ENCODE results near the gene VCAM1. TPM values are rescaled to one million over a fixed set of nuclear protein-coding genes. Genes with fewer than 3 reads are reported as not detected.
"Not testable (repeated sequence)": the region's sequence is repeated elsewhere in the genome, so short reads cannot be mapped to it uniquely, and the experiment has no call there.

The VCAM1 gene
- total and polyA plus RNA-seq, 5 experiments from 2014 or later: 1.6 TPM; not detected in 4

DNA sequence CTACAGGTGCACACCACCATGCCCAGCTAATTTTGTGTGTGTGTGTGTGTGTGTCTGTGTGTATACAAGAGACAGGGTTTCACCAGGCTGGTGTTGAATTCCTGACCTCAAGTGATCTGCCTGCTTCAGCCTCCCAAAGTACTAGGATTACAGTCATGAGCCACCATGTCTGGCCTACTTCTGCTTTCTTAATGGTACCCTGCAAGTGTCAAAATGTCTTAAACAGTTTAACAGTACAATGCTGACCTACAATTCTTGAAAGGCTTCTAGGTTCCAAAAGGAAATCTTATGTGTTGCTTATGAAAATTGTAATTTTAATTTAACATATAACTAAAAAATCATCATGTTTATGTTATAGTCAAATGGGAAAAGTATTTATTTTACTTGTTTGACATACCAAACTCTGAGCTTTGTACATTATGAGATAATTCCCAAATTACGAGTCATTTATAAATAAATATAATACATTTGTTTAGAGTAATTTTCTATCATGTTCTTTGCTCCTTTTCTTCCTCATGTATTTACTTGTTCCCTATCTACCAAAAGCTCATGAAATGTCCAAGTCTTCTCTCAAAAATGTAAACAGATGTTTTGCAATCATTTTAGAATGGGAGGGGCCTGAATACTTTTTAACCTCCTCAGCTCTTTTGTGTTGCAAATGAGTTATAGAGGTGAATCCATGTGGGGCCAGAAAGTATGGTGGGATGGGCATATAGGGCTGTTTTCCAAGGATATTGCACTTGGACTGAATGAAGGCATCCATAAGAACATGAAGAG, 8.4 kb upstream of the VCAM1 start:
- Mint-ChIP-seq H3K27ac (no peak overlapping the region), H3K4me1 (peaks cover 11 to 37% (median 27%) of the 10 kb centered on the region in 4 donors), H3K9me3 (no peaks in the 10 kb centered on the region), H3K27me3 (peaks cover 0 to 12% (median 4%) of the 10 kb centered on the region in 5 donors), H3K36me3 (no peaks in the 10 kb centered on the region), H3K4me3 (no peak overlapping the region)
- ATAC-seq (no peak), DNase-seq (no peak)
- POLR2A ChIA-PET: no interaction called here

DNA sequence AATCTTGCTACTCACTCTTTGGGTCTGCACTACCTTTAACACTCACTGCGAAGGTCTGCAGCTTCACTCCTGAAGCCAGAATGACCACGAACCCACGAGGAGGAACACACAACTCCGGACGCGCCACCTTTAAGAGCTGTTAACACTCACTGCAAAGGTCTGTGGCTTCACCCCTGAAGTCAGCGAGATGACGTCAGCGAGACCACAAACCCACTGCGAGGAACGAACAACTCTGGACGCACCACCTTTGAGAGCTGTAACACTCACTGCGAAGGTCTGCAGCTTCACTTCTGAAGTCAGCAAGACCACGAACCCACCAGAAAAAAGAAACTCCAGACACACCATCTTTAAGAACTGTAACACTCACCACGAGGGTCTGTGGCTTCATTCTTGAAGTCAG, 6.5 kb upstream of the VCAM1 start:
- Mint-ChIP-seq H3K4me1 (peaks cover 11 to 37% (median 27%) of the 10 kb centered on the region in 4 donors), H3K4me3 (peak overlapping the region; percentile 42 to 82 (median 70)), H3K27me3 (peaks cover 0 to 12% (median 4%) of the 10 kb centered on the region in 5 donors), H3K27ac (peak overlapping the region; percentile 57 to 92 (median 72))
- DNase-seq (peak in 9 of 10 donors; percentile 27 to 72 (median 64)), ATAC-seq (peak; percentile 85 to 89)
- H3K9me3 Mint-ChIP-seq, H3K36me3 Mint-ChIP-seq: not testable (repeated sequence)
- POLR2A ChIA-PET: interaction anchor here (0.6 kb wide), 1 partner anchor 216 kb away, joined by 5 read pairs; no protein-coding TSS in a partner anchor

DNA sequence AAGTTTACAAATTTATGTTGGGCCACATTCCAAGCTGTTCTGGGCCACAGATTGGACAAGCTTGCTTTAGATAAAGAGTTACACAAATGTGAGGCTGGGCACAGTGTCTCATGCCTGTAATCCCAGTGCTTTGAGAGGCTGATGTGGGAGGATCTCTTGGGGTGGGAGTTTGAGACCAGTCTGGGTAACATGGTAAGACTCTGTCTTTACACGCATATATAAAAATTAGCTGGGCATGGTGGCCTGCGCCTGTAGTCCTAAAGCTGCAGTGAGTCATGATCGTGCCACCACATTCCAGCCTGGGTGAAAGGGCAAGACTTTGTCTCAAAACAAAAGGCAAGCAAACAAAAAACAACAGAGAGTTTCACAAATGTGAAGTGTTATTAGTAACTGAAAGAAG, 5.9 kb upstream of the VCAM1 start:
- ATAC-seq: no peak
- Mint-ChIP-seq H3K4me1 (peaks cover 11 to 36% (median 25%) of the 10 kb centered on the region in 4 donors), H3K27me3 (peaks cover 0 to 12% (median 4%) of the 10 kb centered on the region in 5 donors), H3K27ac (peak overlapping the region in 8 of 10 donors; percentile 57 to 92 (median 78)), H3K4me3 (peak overlapping the region in 7 of 10 donors; percentile 42 to 78 (median 69)), H3K9me3 (no peaks in the 10 kb centered on the region), H3K36me3 (no peaks in the 10 kb centered on the region)
- DNase-seq: no peak
- POLR2A ChIA-PET: interaction anchor here (0.6 kb wide), 1 partner anchor 216 kb away, joined by 5 read pairs; no protein-coding TSS in a partner anchor

DNA sequence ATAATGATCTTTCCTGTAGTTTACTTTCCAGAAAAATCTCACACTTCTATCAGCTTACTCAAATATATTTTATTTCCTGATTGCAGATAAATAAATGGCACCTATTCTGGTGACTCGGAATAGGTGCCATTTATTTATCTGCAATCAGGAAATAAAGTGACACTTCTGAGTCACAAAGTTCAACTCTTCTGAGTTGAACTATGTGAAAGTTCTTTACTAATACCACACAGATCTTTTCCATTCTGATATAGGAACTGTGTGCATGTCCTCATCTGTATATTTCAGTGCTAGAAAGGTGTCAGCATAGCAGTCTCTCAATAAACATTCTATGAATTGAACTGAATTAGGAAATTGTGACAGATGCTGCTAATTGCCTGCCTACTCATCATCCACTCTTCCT, 4.9 kb upstream of the VCAM1 start:
- H3K27me3 Mint-ChIP-seq: peaks cover 0 to 7% (median 4%) of the 10 kb centered on the region in 5 donors
- H3K27ac Mint-ChIP-seq: no peak overlapping the region
- H3K4me1 Mint-ChIP-seq: peaks cover 8 to 33% (median 21%) of the 10 kb centered on the region in 4 donors
- no peak for DNase-seq
- POLR2A ChIA-PET: no interaction called here
- H3K9me3 Mint-ChIP-seq: no peaks in the 10 kb centered on the region
- no peak overlapping the region for H3K4me3 Mint-ChIP-seq
- ATAC-seq: no peak
- H3K36me3 Mint-ChIP-seq: no peaks in the 10 kb centered on the region

DNA sequence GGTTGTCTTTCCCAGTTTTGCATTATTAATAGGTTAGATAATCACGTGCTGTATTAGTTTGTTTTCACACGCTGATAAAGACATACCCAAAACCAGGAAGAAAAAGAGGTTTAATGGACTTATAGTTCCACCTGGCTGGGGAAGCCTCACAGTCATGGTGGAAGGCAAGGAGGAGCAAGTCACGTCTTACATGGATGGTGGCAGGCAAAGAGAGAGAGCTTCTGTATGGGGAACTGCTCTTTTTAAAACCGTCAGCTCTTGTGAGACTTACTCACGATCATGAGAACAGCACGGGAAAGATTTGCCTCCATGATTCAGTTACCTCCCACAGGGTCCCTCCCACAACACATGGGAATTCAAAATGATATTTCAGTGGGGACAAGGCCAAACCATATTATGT, 2.3 kb upstream of the VCAM1 start:
- Mint-ChIP-seq H3K27me3 (peaks cover 0 to 7% (median 3%) of the 10 kb centered on the region in 5 donors), H3K4me3 (no peak overlapping the region), H3K27ac (no peak overlapping the region), H3K4me1 (peaks cover 7 to 24% (median 17%) of the 10 kb centered on the region in 4 donors), H3K9me3 (no peaks in the 10 kb centered on the region), H3K36me3 (no peaks in the 10 kb centered on the region)
- DNase-seq (no peak), ATAC-seq (no peak)
- POLR2A ChIA-PET: no interaction called here

DNA sequence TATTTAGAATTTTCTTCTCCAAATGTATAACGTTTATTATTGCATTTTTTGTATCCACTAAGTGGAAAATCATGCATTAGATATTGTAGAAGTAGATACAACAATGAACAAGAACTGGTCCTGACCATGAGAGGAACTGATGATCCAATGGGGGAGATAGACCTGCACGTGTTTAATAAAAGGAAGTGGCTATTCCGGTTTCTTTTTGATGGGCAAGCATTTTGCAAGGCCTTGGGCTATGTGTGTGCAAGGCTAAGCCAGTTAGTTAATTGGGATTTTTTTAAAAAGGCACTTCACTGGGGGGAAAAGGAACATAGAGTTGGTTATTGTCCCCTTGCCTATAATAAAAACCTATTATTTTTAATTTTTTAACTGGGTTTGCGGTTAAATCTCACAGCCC, 961 bp upstream of the VCAM1 start:
- no peak overlapping the region for H3K4me3 Mint-ChIP-seq
- no peak overlapping the region for H3K27ac Mint-ChIP-seq
- no peaks in the 10 kb centered on the region for H3K9me3 Mint-ChIP-seq
- ATAC-seq: no peak
- H3K36me3 Mint-ChIP-seq: no peaks in the 10 kb centered on the region
- POLR2A ChIA-PET: no interaction called here
- H3K27me3 Mint-ChIP-seq: peaks cover 0 to 8% (median 4%) of the 10 kb centered on the region in 5 donors
- DNase-seq: no peak
- peaks cover 2 to 10% (median 4%) of the 10 kb centered on the region in 4 donors for H3K4me1 Mint-ChIP-seq

DNA sequence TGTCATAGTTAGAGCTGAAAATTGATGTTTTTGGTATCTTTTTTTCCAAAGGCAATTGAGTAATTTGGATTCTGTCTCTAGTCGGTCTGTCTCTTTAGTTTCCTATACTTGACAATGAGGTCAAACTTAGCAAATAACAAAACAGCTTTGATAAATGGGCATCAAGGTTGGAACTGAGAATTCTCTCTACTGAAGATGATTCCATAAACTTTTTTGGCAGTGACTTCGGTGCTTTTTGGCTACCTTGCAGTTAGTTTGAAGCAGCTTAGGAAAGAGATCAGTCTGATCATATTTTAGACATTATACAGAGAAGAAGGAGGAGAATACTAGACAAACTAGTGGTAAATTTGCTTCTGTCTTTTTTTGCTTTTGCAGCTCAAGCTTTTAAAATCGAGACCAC, 559 bp downstream of the VCAM1 start:
- H3K4me3 Mint-ChIP-seq: peak overlapping the region in 1 of 10 donors; percentile 38
- H3K27ac Mint-ChIP-seq: no peak overlapping the region
- H3K9me3 Mint-ChIP-seq: no peaks in the 10 kb centered on the region
- ATAC-seq (no peak), DNase-seq (no peak)
- H3K36me3 Mint-ChIP-seq: no peaks in the 10 kb centered on the region
- peaks cover 0 to under 1% (median 0%) of the 10 kb centered on the region in 4 donors for H3K4me1 Mint-ChIP-seq
- POLR2A ChIA-PET: no interaction called here
- peaks cover 2 to 10% (median 5%) of the 10 kb centered on the region in 5 donors for H3K27me3 Mint-ChIP-seq

DNA sequence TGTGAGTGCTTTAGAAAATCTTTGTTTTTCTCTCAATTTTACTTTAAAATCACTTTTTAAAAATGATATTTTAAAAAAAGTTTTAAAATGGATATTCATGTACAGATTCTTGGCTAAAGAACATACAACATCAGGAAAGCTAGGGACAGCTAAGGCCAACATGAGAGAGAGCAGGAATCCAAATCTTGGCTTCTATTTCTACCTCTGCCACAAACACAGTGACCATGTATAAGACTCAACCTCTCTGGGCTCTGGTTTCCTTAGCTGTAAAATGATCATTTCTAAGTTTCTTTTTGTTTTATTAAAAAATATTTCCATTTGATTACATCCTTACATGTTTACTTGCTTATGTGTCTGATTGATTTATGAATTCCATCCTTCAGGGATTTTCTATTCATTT, 1.2 kb downstream of the VCAM1 start:
- H3K27ac Mint-ChIP-seq: no peak overlapping the region
- no peaks in the 10 kb centered on the region for H3K9me3 Mint-ChIP-seq
- H3K36me3 Mint-ChIP-seq: no peaks in the 10 kb centered on the region

DNA sequence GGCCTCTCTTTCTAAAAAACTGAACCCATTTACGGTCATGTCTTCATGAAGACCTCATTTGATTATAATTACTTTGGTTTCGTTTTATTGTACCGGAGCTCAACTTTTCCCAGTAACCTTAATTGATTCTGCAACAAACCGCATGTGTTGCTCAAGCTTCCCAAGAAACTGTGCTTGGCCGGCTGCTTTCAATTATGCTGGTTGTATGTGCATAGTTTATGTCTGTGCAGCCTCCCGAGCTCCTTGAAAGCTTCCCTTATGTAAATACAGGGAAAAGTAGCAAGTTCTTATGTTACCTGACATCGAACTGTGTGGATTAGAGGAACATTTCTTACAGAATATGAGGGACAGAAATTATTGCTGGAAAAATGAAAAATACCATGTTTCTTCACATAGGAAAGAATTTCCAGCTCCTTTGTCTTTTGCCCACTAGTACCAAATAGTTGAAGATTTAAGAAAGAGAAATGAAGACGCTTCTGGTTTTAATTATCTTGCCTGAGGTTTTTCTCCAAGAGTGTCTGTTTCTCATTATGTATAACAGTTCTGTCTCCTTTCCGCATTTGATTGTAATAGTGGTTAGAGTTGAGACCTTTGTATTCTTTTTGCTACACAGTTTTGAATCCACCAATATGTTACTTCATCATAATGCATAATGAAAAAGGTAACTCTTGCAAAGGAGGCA, 2.1 kb downstream of the VCAM1 start:
- POLR2A ChIA-PET: no interaction called here
- ATAC-seq: no peak
- no peak for DNase-seq
- Mint-ChIP-seq H3K4me3 (no peak overlapping the region), H3K36me3 (no peaks in the 10 kb centered on the region), H3K27me3 (peaks cover 5 to 15% (median 6%) of the 10 kb centered on the region in 5 donors), H3K4me1 (no peaks in the 10 kb centered on the region), H3K9me3 (no peaks in the 10 kb centered on the region), H3K27ac (no peak overlapping the region)

More for the DNA sequence above, 1.2 kb downstream of the VCAM1 start:
- POLR2A ChIA-PET: no interaction called here
- H3K27me3 Mint-ChIP-seq: peaks cover 3 to 11% (median 5%) of the 10 kb centered on the region in 5 donors
- H3K4me3 Mint-ChIP-seq: no peak overlapping the region
- no peak for DNase-seq
- H3K4me1 Mint-ChIP-seq: no peaks in the 10 kb centered on the region
- ATAC-seq: no peak

DNA sequence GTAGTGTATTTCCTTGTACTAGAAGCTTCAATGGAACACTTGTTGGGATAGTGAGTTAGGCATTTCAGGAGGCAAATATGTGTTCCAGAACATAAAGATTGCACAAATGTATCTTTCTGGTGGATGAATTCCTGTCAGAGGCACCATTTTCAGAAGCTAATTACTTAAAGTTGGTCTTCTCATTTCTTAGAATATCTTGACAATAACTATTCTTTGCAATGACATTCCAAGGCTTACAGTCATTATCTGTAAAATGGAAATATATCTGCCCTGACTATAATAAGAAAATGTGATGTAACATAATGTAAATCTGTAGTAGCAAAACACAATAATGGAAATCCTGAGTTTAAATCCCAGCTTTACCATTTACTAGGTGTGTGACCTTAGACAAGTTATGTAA, 2.7 kb downstream of the VCAM1 start:
- no peak overlapping the region for H3K4me3 Mint-ChIP-seq
- H3K27ac Mint-ChIP-seq: no peak overlapping the region
- H3K9me3 Mint-ChIP-seq: no peaks in the 10 kb centered on the region
- H3K27me3 Mint-ChIP-seq: peaks cover 5 to 15% (median 8%) of the 10 kb centered on the region in 5 donors
- H3K36me3 Mint-ChIP-seq: no peaks in the 10 kb centered on the region
- ATAC-seq: no peak
- POLR2A ChIA-PET: no interaction called here
- H3K4me1 Mint-ChIP-seq: no peaks in the 10 kb centered on the region
- DNase-seq: no peak

DNA sequence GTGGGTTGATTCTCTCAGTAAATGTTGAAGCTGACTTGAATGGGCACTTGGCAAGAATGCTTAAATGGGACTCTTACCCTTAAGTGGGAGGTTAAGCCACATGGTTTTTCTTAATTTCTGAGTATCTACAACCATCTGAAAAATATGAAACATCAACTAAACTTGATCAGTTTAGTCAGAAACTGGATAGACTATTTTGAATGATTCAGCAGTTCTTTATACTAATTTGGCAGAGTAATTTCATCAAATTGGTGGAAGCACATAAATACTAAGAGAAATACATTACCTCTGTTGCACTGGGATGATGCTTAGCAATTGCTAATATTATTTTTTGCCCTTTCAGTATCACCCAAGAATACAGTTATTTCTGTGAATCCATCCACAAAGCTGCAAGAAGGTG, 4.7 kb downstream of the VCAM1 start:
- H3K4me3 Mint-ChIP-seq: no peak overlapping the region
- no peaks in the 10 kb centered on the region for H3K4me1 Mint-ChIP-seq
- H3K9me3 Mint-ChIP-seq: no peaks in the 10 kb centered on the region
- no peaks in the 10 kb centered on the region for H3K36me3 Mint-ChIP-seq
- DNase-seq (no peak), ATAC-seq (no peak)
- H3K27ac Mint-ChIP-seq: no peak overlapping the region
- POLR2A ChIA-PET: no interaction called here
- H3K27me3 Mint-ChIP-seq: peaks cover 5 to 22% (median 12%) of the 10 kb centered on the region in 5 donors

DNA sequence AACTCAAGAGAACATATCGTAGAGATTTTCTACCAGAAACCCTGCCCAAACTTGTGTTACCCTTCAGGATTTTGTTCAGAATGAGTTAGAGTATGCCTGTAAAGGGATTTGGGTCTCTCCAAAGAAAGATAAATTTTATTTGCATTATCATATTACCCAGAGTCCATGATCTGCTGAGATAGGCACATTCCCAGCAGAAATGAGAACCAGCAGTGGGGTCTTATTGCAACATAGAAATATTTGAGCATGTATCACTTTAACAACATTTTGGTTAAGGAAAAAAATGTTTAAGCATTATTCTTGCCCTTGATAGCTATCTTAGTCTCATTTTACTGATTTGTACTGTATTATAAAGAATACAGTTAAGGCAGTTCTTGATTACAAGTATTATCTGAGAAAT, 10.6 kb downstream of the VCAM1 start:
- DNase-seq (no peak), ATAC-seq (no peak)
- H3K27me3 Mint-ChIP-seq: peaks cover 3 to 12% (median 9%) of the 10 kb centered on the region in 5 donors
- peaks cover 0 to 2% (median 0%) of the 10 kb centered on the region in 9 donors for H3K9me3 Mint-ChIP-seq
- no peaks in the 10 kb centered on the region for H3K36me3 Mint-ChIP-seq
- POLR2A ChIA-PET: no interaction called here
- H3K4me3 Mint-ChIP-seq: no peak overlapping the region
- H3K4me1 Mint-ChIP-seq: no peaks in the 10 kb centered on the region
- no peak overlapping the region for H3K27ac Mint-ChIP-seq

DNA sequence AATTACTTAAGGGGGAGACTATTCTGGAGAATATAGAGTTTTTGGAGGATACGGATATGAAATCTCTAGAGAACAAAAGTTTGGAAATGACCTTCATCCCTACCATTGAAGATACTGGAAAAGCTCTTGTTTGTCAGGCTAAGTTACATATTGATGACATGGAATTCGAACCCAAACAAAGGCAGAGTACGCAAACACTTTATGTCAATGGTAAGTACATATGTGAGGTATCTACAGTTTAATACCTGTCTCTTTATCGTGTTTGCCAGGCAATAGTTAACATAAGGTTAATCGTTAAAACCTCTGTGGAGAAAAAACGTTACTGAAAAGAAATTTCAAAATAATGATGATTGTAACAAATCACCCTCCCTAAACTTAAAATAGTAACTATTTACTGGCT, 11.8 kb downstream of the VCAM1 start:
- ATAC-seq: no peak
- Mint-ChIP-seq H3K4me3 (no peak overlapping the region), H3K27me3 (peaks cover under 1 to 12% (median 6%) of the 10 kb centered on the region in 5 donors), H3K4me1 (no peaks in the 10 kb centered on the region), H3K27ac (no peak overlapping the region), H3K36me3 (no peaks in the 10 kb centered on the region), H3K9me3 (peaks cover 0 to 2% (median 0%) of the 10 kb centered on the region in 9 donors)
- POLR2A ChIA-PET: no interaction called here
- DNase-seq: no peak
